Loucy (cell line): ENCODE results near the gene TMOD1.
"Not testable (repeated sequence)": the region's sequence is repeated elsewhere in the genome, so short reads cannot be mapped to it uniquely, and the experiment has no call there.

Experiments used
- H2AFZ ChIP-seq: fragments of 200-600 bp; sonication (generic); 2 replicates; pipeline ENCODE4 v1.6.0; 2016; ENCODE audit warnings: antibody characterized with exemption, mild to moderate bottlenecking, low read length, moderate library complexity
- H3F3A ChIP-seq: fragments of 200-600 bp; 2 replicates; pipeline ENCODE4 v1.6.0; 2016; ENCODE audit warnings: antibody characterized with exemption, low read depth, mild to moderate bottlenecking
- H3K27me3 ChIP-seq: fragments of 200-600 bp; sonication (generic); 2 replicates; pipeline ENCODE4 v1.6.1; 2014; ENCODE audit warnings: low read length, mild to moderate bottlenecking; ENCODE audit not compliant: insufficient read depth, poor library complexity, severe bottlenecking
- H3K36me3 ChIP-seq: fragments of 200-600 bp; sonication (generic); 2 replicates; pipeline ENCODE4 v1.6.1; 2016; ENCODE audit warnings: low read length; ENCODE audit not compliant: insufficient read depth
- H3K4me1 ChIP-seq: fragments of 200-600 bp; sonication (generic); 2 replicates; pipeline ENCODE4 v1.5.1; 2014; ENCODE audit warnings: low read length, mild to moderate bottlenecking; ENCODE audit not compliant: insufficient read depth, poor library complexity, severe bottlenecking
- H3K4me2 ChIP-seq: fragments of 200-600 bp; sonication (generic); 2 replicates; pipeline ENCODE4 v1.6.0; 2014; ENCODE audit warnings: antibody characterized with exemption, low read length, low read depth, mild to moderate bottlenecking; ENCODE audit not compliant: poor library complexity, severe bottlenecking
- H3K4me3 ChIP-seq: fragments of 200-600 bp; sonication (generic); 2 replicates; pipeline ENCODE4 v1.5.1; 2014; ENCODE audit warnings: low read length, mild to moderate bottlenecking, mixed read lengths; ENCODE audit not compliant: poor library complexity, severe bottlenecking
- H3K79me2 ChIP-seq: fragments of 200-600 bp; sonication (generic); 2 replicates; pipeline ENCODE4 v1.6.1; 2014; ENCODE audit warnings: low read length; ENCODE audit not compliant: insufficient read depth
- H3K9ac ChIP-seq: fragments of 200-600 bp; sonication (generic); 2 replicates; pipeline ENCODE4 v1.6.0; 2014; ENCODE audit warnings: mild to moderate bottlenecking, low read depth, low read length, moderate library complexity; ENCODE audit not compliant: poor library complexity, severe bottlenecking
- H3K9me2 ChIP-seq: fragments of 200-600 bp; sonication (generic); replicated peaks from 2 replicates; pipeline ENCODE4 v1.6.1; 2016; ENCODE audit warnings: low read depth, low read length, mixed read lengths
- H3K9me3 ChIP-seq: fragments of 200-600 bp; sonication (generic); 2 replicates; pipeline ENCODE4 v1.6.1; 2014; ENCODE audit warnings: mild to moderate bottlenecking, antibody characterized with exemption, low read length, low read depth; ENCODE audit not compliant: insufficient read depth
- H4K20me1 ChIP-seq: fragments of 200-600 bp; sonication (generic); 2 replicates; pipeline ENCODE4 v1.6.0; 2014; ENCODE audit warnings: antibody characterized with exemption, low read length, mild to moderate bottlenecking; ENCODE audit not compliant: insufficient read depth, poor library complexity, severe bottlenecking
- EZH2phosphoT487 ChIP-seq: fragments of 200-600 bp; IDR thresholded peaks from 2 replicates; pipeline ENCODE4 v1.6.1; 2018; ENCODE audit warnings: antibody characterized with exemption, mild to moderate bottlenecking, moderate library complexity, borderline replicate concordance
- TF ChIP-seq, protein P1 (sequence below): fragments of 200-600 bp; sonication (generic); conservative IDR thresholded peaks from 2 replicates; pipeline ENCODE4 v1.5.1; 2014; ENCODE audit warnings: mild to moderate bottlenecking, antibody characterized with exemption, low read length

TMOD1 gene

DNA sequence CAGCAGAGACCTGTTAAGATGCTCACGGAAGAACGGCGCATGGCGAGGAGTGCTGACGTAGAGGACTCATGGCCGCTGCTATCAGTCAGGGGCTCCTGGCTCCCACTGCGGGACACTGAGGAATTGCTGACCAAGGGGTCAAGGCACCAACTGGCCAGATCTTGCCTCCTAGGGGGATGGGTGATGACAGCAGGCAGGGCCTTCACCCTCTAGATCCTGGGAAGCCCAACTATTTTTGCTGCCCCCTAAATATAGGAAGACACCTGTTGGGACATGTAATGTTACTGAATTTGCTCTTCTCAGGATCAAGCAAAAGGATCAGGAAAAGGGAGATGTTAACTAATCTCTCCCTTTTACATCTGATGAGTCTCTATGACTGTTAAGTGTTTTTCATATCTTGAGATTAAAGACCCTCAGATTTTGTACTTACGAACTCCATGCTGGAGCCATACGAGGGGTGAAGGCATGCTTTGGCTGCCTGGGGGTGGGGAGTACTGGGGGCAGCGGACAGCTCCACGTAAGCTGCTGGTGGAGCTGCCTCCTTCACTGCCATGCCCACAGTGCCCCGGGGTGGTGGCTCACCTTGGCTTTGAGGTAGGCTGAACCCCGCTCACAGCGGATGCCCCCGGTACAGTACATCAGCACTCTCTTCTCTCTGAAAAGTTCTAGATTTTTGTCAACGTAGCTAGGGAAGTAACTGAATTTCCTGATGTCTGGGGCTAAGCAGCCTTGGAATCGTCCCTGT is 103.6 kb downstream of the TMOD1 start:
- no peaks in the 10 kb centered on the region for H3K4me1 ChIP-seq
- H3K9me3 ChIP-seq = no peaks in the 10 kb centered on the region
- H3F3A ChIP-seq = no peaks in the 10 kb centered on the region
- TF ChIP-seq EZH2phosphoT487 = no peak
- TF ChIP-seq, protein P1, sequence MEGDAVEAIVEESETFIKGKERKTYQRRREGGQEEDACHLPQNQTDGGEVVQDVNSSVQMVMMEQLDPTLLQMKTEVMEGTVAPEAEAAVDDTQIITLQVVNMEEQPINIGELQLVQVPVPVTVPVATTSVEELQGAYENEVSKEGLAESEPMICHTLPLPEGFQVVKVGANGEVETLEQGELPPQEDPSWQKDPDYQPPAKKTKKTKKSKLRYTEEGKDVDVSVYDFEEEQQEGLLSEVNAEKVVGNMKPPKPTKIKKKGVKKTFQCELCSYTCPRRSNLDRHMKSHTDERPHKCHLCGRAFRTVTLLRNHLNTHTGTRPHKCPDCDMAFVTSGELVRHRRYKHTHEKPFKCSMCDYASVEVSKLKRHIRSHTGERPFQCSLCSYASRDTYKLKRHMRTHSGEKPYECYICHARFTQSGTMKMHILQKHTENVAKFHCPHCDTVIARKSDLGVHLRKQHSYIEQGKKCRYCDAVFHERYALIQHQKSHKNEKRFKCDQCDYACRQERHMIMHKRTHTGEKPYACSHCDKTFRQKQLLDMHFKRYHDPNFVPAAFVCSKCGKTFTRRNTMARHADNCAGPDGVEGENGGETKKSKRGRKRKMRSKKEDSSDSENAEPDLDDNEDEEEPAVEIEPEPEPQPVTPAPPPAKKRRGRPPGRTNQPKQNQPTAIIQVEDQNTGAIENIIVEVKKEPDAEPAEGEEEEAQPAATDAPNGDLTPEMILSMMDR = no peak
- no peak overlapping the region for H3K9ac ChIP-seq
- no peaks in the 10 kb centered on the region for H3K27me3 ChIP-seq
- H2AFZ ChIP-seq = no peak overlapping the region
- no peaks in the 10 kb centered on the region for H3K79me2 ChIP-seq
- no peaks in the 10 kb centered on the region for H4K20me1 ChIP-seq
- no peak overlapping the region for H3K4me2 ChIP-seq
- peaks cover 56% of the 10 kb centered on the region; the same call in 1 of the 2 replicates for H3K36me3 ChIP-seq
- no peaks in the 10 kb centered on the region for H3K9me2 ChIP-seq
- no peak overlapping the region for H3K4me3 ChIP-seq

DNA sequence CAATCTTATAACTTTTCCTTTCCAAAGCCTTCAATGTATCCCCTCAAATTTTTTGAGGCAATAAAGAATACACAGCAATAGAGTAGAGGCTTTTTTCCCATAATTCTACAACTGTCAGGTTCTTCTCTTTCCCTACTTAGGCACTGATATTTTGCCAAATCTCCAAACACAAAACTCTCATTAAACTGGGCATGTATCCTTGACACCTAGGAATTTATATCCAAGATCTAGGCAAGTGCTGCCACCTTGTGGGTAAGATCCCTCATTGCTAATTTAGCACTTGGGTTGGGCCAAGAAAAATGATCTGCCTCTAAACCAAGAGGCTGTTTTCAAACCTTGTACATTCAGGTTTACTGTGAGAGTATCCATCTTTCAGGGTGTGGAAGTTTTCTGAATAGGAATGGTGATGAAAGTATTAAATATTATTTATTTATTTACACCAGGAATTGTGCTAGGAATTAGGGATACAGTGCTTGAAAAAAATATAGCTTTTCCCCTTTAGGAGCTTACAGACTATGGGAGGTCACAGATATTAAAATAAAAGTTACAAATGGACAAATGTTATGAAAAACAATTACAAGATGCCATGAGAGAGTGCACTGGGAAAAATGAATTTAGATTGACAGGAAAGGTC is 114.1 kb downstream of the TMOD1 start:
- Histone ChIP-seq H3K4me3 (no peak overlapping the region), H3K4me2 (no peak overlapping the region), H2AFZ (no peak overlapping the region), H3K9me2 (no peaks in the 10 kb centered on the region), H3K4me1 (no peaks in the 10 kb centered on the region), H3K27me3 (no peaks in the 10 kb centered on the region), H3K36me3 (peaks cover 22% of the 10 kb centered on the region; the same call in 1 of the 2 replicates), H3F3A (no peaks in the 10 kb centered on the region), H3K79me2 (no peaks in the 10 kb centered on the region), H4K20me1 (no peaks in the 10 kb centered on the region), H3K9me3 (no peaks in the 10 kb centered on the region), H3K9ac (no peak overlapping the region)
- no peak for TF ChIP-seq EZH2phosphoT487
- TF ChIP-seq, protein P1 = peak; percentile 88

DNA sequence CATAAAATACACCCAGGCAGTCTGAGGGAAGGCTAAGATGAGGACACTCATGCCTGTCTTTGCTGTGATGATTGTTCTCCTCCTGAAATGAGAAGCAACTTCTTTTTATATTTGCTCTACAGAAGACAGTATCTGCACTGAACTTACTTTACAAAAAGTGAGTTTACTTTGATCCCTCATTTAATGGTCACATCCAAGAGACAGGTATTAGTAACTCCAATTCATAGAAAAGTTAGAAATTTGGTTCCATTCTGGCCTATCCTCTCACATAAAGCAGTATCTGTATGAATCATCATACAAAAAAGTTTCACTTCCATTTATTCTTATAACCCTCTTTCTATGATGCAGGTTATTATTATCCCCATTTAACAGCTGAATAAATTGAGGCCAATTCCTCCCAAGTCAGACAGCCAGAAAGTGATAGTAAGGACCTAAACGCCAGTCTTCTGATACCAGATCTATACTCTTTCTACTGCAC is 116.5 kb downstream of the TMOD1 start:
- no peaks in the 10 kb centered on the region for H3K9me3 ChIP-seq
- no peak overlapping the region for H3K9ac ChIP-seq
- H3K4me3 ChIP-seq = no peak overlapping the region
- H3K9me2 ChIP-seq = no peaks in the 10 kb centered on the region
- no peaks in the 10 kb centered on the region for H3K27me3 ChIP-seq
- H3K4me2 ChIP-seq = no peak overlapping the region
- no peaks in the 10 kb centered on the region for H3K79me2 ChIP-seq
- H3K36me3 ChIP-seq = peaks cover 9% of the 10 kb centered on the region; the same call in 1 of the 2 replicates
- no peak overlapping the region for H2AFZ ChIP-seq
- no peaks in the 10 kb centered on the region for H3F3A ChIP-seq
- H3K4me1 ChIP-seq = no peaks in the 10 kb centered on the region
- no peak for TF ChIP-seq EZH2phosphoT487
- no peaks in the 10 kb centered on the region for H4K20me1 ChIP-seq

DNA sequence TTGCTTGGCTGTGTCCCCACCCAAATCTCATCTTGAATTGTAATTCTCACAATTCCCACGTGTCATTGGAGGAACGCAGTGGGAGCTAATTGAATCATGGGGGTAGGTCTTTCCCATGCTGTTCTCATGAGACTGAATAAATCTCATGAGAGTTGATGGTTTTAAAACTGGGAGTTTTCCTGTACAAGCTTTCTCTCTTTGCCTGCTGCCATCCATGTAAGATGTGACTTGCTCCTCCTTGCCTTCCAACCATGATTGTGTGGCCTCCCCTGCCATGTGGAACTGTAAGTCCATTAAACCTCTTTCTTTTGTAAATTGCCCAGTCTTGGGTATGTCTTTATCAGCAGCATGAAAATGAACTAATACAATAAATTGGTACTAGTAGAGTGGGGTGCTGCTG is 118.6 kb downstream of the TMOD1 start:
- H3K4me1 ChIP-seq, H3K27me3 ChIP-seq, H2AFZ ChIP-seq, H3K79me2 ChIP-seq, H3K4me3 ChIP-seq, H3K9me3 ChIP-seq, H3K9me2 ChIP-seq, H3K9ac ChIP-seq, H3K4me2 ChIP-seq, H4K20me1 ChIP-seq, H3F3A ChIP-seq: not testable (repeated sequence)
- H3K36me3 ChIP-seq = peaks cover 12% of the 10 kb centered on the region; the same call in 1 of the 2 replicates

DNA sequence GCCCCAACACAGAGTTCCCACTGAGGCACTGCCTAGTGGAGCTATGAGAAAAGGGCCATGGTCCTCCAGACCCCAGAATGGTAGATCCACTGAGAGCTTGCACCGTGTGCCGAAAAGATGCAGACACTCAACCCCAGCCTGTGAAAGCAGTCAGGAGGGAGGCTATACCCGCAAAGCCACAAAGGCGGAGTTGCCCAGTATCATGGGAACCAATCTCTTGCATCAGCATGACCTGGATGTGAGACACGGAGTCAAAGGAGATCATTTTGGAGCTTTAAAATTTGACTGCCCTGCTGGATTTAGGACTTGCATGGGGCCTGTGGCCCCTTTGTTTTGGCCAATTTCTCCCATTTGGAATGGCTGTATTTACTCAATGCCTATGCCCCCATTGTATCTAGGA is 121.0 kb downstream of the TMOD1 start:
- not testable (repeated sequence) for H4K20me1 ChIP-seq, H3K9me2 ChIP-seq, H3K4me2 ChIP-seq, H3K9me3 ChIP-seq, H3K27me3 ChIP-seq, H3K4me3 ChIP-seq, H2AFZ ChIP-seq, H3K4me1 ChIP-seq, H3K9ac ChIP-seq, H3F3A ChIP-seq, H3K79me2 ChIP-seq
- peaks cover 21% of the 10 kb centered on the region; the same call in 1 of the 2 replicates for H3K36me3 ChIP-seq
